Karpas-422 (cell line): ENCODE measurements around the gene ADGRL4. TPM values are rescaled to one million over a fixed set of nuclear protein-coding genes. Genes with fewer than 3 reads are reported as not detected.
"Not testable (repeated sequence)": the region's sequence is repeated elsewhere in the genome, so short reads cannot be mapped to it uniquely, and the experiment has no call there.

ENCODE experiments used
- DNase-seq: peaks from one replicate; pipeline ENCODE4 v3.0.0-alpha.2; 2015
- H2AFZ ChIP-seq: fragments of 200-600 bp; sonication (generic); 2 replicates; pipeline ENCODE4 v1.6.1; 2014; ENCODE audit warnings: antibody characterized with exemption, low read length, mixed read lengths
- H3K27ac ChIP-seq: fragments of 200-600 bp; sonication (generic); 2 replicates; pipeline ENCODE4 v1.5.1; 2014; ENCODE audit warnings: mild to moderate bottlenecking, low read length, moderate library complexity
- H3K27me3 ChIP-seq: fragments of 200-600 bp; sonication (generic); 2 replicates; pipeline ENCODE4 v1.6.1; 2014; ENCODE audit warnings: low read length, mixed read lengths
- H3K36me3 ChIP-seq: fragments of 200-600 bp; sonication (generic); 2 replicates; pipeline ENCODE4 v1.6.1; 2014; ENCODE audit warnings: low read length, mixed read lengths; ENCODE audit not compliant: insufficient read depth
- H3K4me1 ChIP-seq: fragments of 200-600 bp; sonication (generic); 2 replicates; pipeline ENCODE4 v1.6.1; 2014; ENCODE audit warnings: mild to moderate bottlenecking, low read length, mixed read lengths
- H3K4me2 ChIP-seq: fragments of 200-600 bp; sonication (generic); 2 replicates; pipeline ENCODE4 v1.6.1; 2014; ENCODE audit warnings: low read length, low read depth, mild to moderate bottlenecking; ENCODE audit not compliant: poor library complexity, severe bottlenecking
- H3K4me3 ChIP-seq: fragments of 200-600 bp; sonication (generic); 2 replicates; pipeline ENCODE4 v1.5.1; 2014; ENCODE audit warnings: mild to moderate bottlenecking, antibody characterized with exemption, low read length, mixed read lengths
- H3K79me2 ChIP-seq: fragments of 200-600 bp; sonication (generic); 2 replicates; pipeline ENCODE4 v1.6.1; 2014; ENCODE audit warnings: mild to moderate bottlenecking, low read length, mixed read lengths
- H3K9ac ChIP-seq: fragments of 200-600 bp; sonication (generic); 2 replicates; pipeline ENCODE4 v1.6.0; 2014; ENCODE audit warnings: low read length
- H3K9me2 ChIP-seq: fragments of 200-600 bp; sonication (generic), shearing (Covaris generic); replicated peaks from 2 replicates; pipeline ENCODE4 v1.6.0; 2014; ENCODE audit warnings: mild to moderate bottlenecking, low read length, moderate library complexity; ENCODE audit not compliant: insufficient read depth
- H3K9me3 ChIP-seq: fragments of 300-700, 200-600 bp; sonication (generic); 2 replicates; pipeline ENCODE4 v1.6.1; 2014; ENCODE audit warnings: low read length, mixed read lengths
- H4K20me1 ChIP-seq: fragments of 200-600 bp; sonication (generic); 2 replicates; pipeline ENCODE4 v1.6.1; 2014; ENCODE audit warnings: mild to moderate bottlenecking, antibody characterized with exemption, low read length, low read depth; ENCODE audit not compliant: insufficient read depth
- total RNA-seq: library from RNA; depleted of rRNA; stranded (reverse); fragments of >200 nt; shearing (Covaris generic); gene quantifications from 2 replicates; pipeline ENCODE4 v1.2.3, GENCODE V29; 2014; ENCODE audit warnings: low replicate concordance

ADGRL4 gene
- total RNA-seq, 1 experiment from 2014 or later, result not detected

DNA sequence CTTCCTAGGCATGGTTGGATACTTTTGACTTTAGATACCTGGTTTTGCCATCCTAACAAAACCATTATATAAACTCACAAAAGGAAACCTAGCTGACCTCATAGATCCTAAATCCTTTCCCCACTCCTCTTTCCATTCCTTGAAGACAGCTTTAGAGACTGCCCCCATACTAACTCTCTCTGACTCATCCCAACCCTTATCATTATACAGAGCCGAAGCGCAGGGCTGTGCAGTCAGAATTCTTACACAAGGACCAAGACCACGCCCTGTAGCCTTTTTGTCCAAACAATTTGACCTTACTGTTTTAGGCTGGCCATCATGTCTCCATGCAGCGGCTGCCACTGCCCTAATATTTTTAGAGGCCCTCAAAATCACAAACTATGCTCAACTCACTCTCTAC, 130.5 kb downstream of the ADGRL4 start:
- not testable (repeated sequence) for H3K4me3 ChIP-seq, H3K9me3 ChIP-seq

DNA sequence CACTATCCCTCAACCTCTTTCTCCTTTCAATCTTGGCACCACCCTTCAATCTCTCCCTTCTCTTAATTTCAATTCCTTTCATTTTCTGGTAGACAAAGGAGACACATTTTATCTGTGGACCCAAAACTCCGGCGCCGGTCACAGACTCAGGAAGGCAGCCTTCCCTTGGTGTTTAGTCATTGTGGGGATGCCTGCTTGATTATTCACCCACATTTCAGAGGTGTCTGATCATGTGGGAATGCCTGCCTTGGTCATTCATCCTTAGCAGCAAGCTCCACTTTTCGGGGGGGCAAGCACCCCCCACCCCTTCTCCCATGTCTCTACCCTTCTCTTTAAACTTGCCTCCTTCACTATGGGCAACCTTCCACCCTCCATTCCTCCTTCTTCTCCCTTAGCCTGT, 133.7 kb downstream of the ADGRL4 start:
- H4K20me1 ChIP-seq, H3K4me2 ChIP-seq, H3K36me3 ChIP-seq, H3K4me1 ChIP-seq, H3K9me2 ChIP-seq, H3K9me3 ChIP-seq, H3K79me2 ChIP-seq, H2AFZ ChIP-seq, H3K4me3 ChIP-seq, H3K27ac ChIP-seq, H3K9ac ChIP-seq, DNase-seq, H3K27me3 ChIP-seq: not testable (repeated sequence)

More for the DNA sequence above, 130.5 kb downstream of the ADGRL4 start:
- not testable (repeated sequence) for H3K9me2 ChIP-seq, H3K27ac ChIP-seq, H3K36me3 ChIP-seq, H4K20me1 ChIP-seq, H3K4me2 ChIP-seq, H3K27me3 ChIP-seq, DNase-seq, H2AFZ ChIP-seq, H3K4me1 ChIP-seq, H3K79me2 ChIP-seq, H3K9ac ChIP-seq

DNA sequence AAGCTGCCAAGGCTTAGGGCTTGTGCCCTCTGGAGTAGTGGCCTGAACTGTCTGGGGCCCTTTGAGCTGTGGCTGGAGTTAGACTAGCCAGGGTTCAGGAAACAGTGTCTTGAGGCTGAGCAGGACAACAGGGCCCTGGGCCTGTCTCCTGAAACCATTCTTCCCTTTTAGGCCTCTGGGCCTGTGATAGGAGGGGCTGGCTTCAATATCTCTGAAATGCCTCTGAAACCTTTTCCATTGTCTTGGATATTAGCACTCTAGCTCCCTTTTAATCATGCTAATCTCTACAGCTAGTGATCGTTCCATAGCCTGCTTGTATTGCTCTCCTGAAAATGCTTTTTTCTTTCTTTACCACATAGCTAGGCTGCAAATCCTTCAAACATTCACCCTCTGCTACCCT, 135.3 kb downstream of the ADGRL4 start:
- Histone ChIP-seq H3K27me3 (no peaks in the 10 kb centered on the region), H4K20me1 (no peaks in the 10 kb centered on the region), H3K4me3 (no peak overlapping the region), H3K9me3 (0 out of 2 replicates have a peak, but pooled peaks cover under 1% of the 10 kb centered on the region), H3K27ac (no peak overlapping the region), H3K79me2 (no peaks in the 10 kb centered on the region), H3K9me2 (no peaks in the 10 kb centered on the region), H3K36me3 (no peaks in the 10 kb centered on the region), H3K4me1 (no peaks in the 10 kb centered on the region), H3K9ac (no peak overlapping the region), H2AFZ (no peak overlapping the region), H3K4me2 (no peak overlapping the region)
- no peak for DNase-seq

DNA sequence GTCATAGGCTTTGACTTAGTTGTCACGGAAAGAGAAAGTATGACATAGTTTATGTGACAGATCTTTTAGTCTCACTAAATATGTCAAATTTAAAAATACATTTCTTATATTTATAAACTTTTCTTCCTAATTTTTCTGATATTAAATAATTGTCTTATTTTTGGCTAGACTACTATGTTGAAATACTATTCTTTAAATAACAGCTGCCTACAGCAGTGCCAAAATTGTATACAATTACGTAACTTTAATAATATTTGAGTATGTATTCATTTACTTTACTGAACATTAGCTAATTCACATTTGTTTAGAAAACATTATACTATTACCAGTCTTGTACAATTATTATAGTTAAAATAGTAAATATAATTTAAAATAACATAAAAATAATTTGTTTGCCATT, 137.4 kb downstream of the ADGRL4 start:
- no peaks in the 10 kb centered on the region for H3K4me1 ChIP-seq
- H3K9me2 ChIP-seq, result no peaks in the 10 kb centered on the region
- no peaks in the 10 kb centered on the region for H3K27me3 ChIP-seq
- H3K9ac ChIP-seq, result no peak overlapping the region
- no peak overlapping the region for H2AFZ ChIP-seq
- H3K27ac ChIP-seq, result no peak overlapping the region
- no peaks in the 10 kb centered on the region for H4K20me1 ChIP-seq
- DNase-seq, result no peak
- 0 out of 2 replicates have a peak, but pooled peaks cover 2% of the 10 kb centered on the region for H3K9me3 ChIP-seq
- no peak overlapping the region for H3K4me2 ChIP-seq
- no peak overlapping the region for H3K4me3 ChIP-seq
- H3K36me3 ChIP-seq, result no peaks in the 10 kb centered on the region
- no peaks in the 10 kb centered on the region for H3K79me2 ChIP-seq

DNA sequence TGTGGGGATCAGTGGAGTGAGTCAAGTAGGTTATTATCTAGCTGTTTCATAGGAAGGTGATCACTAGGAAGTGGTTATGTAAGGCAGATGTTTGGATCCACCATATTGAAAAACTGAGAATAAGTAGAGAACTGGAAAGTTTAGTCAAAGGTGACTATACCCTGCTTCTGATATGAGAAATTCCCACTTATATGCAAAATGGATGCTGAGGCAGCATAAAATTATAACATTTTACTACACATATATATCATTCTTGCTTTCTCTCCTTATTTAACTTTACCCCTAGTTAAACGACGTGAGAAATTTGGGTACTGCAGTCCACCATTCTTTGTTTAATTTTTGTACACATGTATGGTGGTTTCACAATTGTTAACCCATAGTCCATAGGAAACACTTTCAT, 142.4 kb downstream of the ADGRL4 start:
- Histone ChIP-seq H3K9me3 (0 out of 2 replicates have a peak, but pooled peaks cover 2% of the 10 kb centered on the region), H3K4me2 (no peak overlapping the region), H3K9me2 (no peaks in the 10 kb centered on the region), H3K9ac (no peak overlapping the region), H3K36me3 (no peaks in the 10 kb centered on the region), H2AFZ (no peak overlapping the region), H3K4me1 (no peaks in the 10 kb centered on the region), H3K27ac (no peak overlapping the region), H3K4me3 (no peak overlapping the region), H3K79me2 (no peaks in the 10 kb centered on the region), H4K20me1 (no peaks in the 10 kb centered on the region), H3K27me3 (no peaks in the 10 kb centered on the region)
- no peak for DNase-seq

DNA sequence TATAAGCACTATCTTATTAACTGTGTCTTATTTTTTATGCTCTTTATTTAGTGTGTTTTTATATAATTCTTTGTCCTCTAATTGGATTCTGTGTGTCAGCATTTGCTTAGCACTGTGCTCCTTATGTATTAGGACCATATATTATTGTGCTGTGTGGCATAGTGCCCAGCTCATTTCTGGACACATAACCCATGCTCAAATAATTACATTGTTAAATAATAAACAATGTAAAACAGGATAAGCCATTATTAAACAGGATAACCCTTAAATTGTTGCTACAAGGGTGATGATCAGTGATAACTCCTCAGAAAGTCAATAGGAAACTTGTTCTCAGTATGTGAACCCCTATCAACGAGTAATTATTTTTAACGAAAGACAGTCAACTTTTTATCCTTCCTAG, 150.4 kb downstream of the ADGRL4 start:
- H3K9me2 ChIP-seq, result no peaks in the 10 kb centered on the region
- H3K4me3 ChIP-seq, result no peak overlapping the region
- DNase-seq, result no peak
- H3K27ac ChIP-seq, result no peak overlapping the region
- H3K9me3 ChIP-seq, result no peaks in the 10 kb centered on the region
- H3K4me1 ChIP-seq, result no peaks in the 10 kb centered on the region
- no peak overlapping the region for H2AFZ ChIP-seq
- H3K79me2 ChIP-seq, result no peaks in the 10 kb centered on the region
- H4K20me1 ChIP-seq, result no peaks in the 10 kb centered on the region
- H3K27me3 ChIP-seq, result no peaks in the 10 kb centered on the region
- no peak overlapping the region for H3K9ac ChIP-seq
- no peaks in the 10 kb centered on the region for H3K36me3 ChIP-seq
- no peak overlapping the region for H3K4me2 ChIP-seq

DNA sequence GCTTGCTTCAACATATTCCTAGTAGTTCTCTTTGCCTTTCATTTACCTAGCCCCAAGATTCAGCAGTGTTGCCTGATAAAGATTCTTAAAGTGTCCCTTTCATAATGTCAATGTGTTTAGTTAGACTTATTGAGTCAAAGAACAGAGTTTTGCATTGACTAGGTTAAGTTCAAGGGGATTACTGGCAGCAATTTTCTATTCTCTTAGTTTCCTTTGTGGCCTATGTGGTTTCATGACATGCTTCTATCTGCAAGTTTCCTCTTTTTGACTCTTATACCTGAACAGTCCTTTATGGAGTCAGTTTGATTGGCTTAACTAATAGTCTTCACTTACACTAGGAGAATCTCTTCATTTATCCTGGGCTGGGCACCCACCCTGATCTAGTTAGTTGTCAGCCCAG, 151.3 kb downstream of the ADGRL4 start:
- no peak for DNase-seq
- Histone ChIP-seq H2AFZ (no peak overlapping the region), H4K20me1 (no peaks in the 10 kb centered on the region), H3K9me2 (no peaks in the 10 kb centered on the region), H3K4me2 (no peak overlapping the region), H3K4me3 (no peak overlapping the region), H3K4me1 (no peaks in the 10 kb centered on the region), H3K27ac (no peak overlapping the region), H3K79me2 (no peaks in the 10 kb centered on the region), H3K9ac (no peak overlapping the region), H3K36me3 (no peaks in the 10 kb centered on the region), H3K27me3 (no peaks in the 10 kb centered on the region), H3K9me3 (no peaks in the 10 kb centered on the region)

DNA sequence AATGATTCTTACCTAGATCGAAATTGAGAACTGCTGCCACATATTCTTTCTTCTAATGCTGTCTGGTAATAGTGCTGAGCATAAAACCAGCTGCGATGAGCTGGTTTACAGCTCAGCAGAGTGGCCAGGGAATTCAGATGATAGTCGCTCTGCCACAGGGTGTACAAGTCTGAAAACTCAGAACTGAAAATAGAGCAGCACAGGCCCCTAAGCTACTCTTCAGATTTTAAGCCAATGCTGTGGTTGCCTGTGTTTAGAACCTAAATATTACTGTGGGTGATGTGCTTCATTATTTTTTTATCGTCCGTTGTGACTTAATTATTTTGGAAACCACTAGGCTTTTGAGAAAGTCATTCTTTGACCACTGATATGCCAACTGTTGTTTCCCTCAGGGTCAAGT, 152.0 kb downstream of the ADGRL4 start:
- Histone ChIP-seq H3K4me3 (no peak overlapping the region), H4K20me1 (no peaks in the 10 kb centered on the region), H3K9ac (no peak overlapping the region), H3K79me2 (no peaks in the 10 kb centered on the region), H3K27ac (no peak overlapping the region), H3K4me1 (no peaks in the 10 kb centered on the region), H3K9me2 (no peaks in the 10 kb centered on the region), H3K36me3 (no peaks in the 10 kb centered on the region), H3K27me3 (no peaks in the 10 kb centered on the region), H2AFZ (no peak overlapping the region), H3K4me2 (no peak overlapping the region), H3K9me3 (no peaks in the 10 kb centered on the region)
- DNase-seq, result no peak

DNA sequence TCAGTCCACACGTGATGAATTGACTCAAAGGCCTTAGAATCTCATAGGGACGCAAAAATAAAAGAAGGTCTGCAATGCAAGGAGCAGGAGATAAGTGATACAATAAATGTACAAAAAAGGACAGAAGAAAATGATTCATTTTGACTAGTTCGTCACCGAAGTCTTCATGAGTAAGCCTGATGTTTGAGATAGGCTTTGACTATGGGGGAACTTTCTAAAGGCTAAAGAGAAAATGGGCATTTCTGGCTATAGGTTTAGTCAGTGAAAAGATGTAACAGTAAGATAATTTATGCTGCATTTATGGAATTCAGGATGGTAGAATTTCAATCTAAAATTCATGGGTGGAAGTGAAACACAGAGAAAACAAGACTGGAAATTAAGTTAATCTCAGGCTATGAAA, 163.0 kb downstream of the ADGRL4 start:
- H3K79me2 ChIP-seq, result no peaks in the 10 kb centered on the region
- no peak overlapping the region for H3K4me2 ChIP-seq
- no peak overlapping the region for H2AFZ ChIP-seq

More for the DNA sequence above, 163.0 kb downstream of the ADGRL4 start:
- H4K20me1 ChIP-seq, result no peaks in the 10 kb centered on the region
- no peaks in the 10 kb centered on the region for H3K9me3 ChIP-seq
- no peak for DNase-seq
- H3K4me3 ChIP-seq, result no peak overlapping the region
- no peak overlapping the region for H3K9ac ChIP-seq
- no peaks in the 10 kb centered on the region for H3K9me2 ChIP-seq
- no peaks in the 10 kb centered on the region for H3K27me3 ChIP-seq
- no peaks in the 10 kb centered on the region for H3K4me1 ChIP-seq
- no peaks in the 10 kb centered on the region for H3K36me3 ChIP-seq
- H3K27ac ChIP-seq, result no peak overlapping the region
